Osteoblast (primary cell): ENCODE results near the gene CEACAM18. TPM values are rescaled to one million over a fixed set of nuclear protein-coding genes. Genes with fewer than 3 reads are reported as not detected.

Experiments
- DNase-seq: peaks from one replicate; pipeline ENCODE4 v3.0.0; 2011; ENCODE audit warnings: low spot score, mixed read lengths; ENCODE audit not compliant: insufficient read length; ENCODE audit errors: missing footprints
- H2AFZ ChIP-seq: 2 replicates; pipeline ENCODE4 v1.6.0; 2011; ENCODE audit warnings: mild to moderate bottlenecking, low read length
- H3K27ac ChIP-seq: 2 replicates; pipeline ENCODE4 v1.5.1; 2011; ENCODE audit warnings: mild to moderate bottlenecking, low read depth, low read length, moderate library complexity
- H3K27me3 ChIP-seq: 2 replicates; pipeline ENCODE4 v1.6.0; 2012; ENCODE audit warnings: mild to moderate bottlenecking, control low read depth, inconsistent platforms, low read length, moderate library complexity; ENCODE audit not compliant: insufficient read depth
- H3K36me3 ChIP-seq: 2 replicates; pipeline ENCODE4 v1.5.1; 2011; ENCODE audit warnings: mild to moderate bottlenecking, low read length, control low read depth, moderate library complexity; ENCODE audit not compliant: insufficient read depth
- H3K4me1 ChIP-seq: 2 replicates; pipeline ENCODE4 v1.5.1; 2011; ENCODE audit warnings: mild to moderate bottlenecking, low read length, control low read depth, moderate library complexity; ENCODE audit not compliant: insufficient read depth
- H3K4me2 ChIP-seq: 2 replicates; pipeline ENCODE4 v1.6.0; 2011; ENCODE audit warnings: mild to moderate bottlenecking, low read length; ENCODE audit not compliant: insufficient read depth
- H3K4me3 ChIP-seq: fragments of 200-600 bp; sonication (generic); 3 replicates; pipeline ENCODE4 v1.5.1; 2012; ENCODE audit warnings: mild to moderate bottlenecking, low read length, inconsistent platforms; ENCODE audit not compliant: insufficient read depth
- H3K79me2 ChIP-seq: 2 replicates; pipeline ENCODE4 v1.6.0; 2012; ENCODE audit warnings: mild to moderate bottlenecking, low read length, control low read depth, inconsistent platforms; ENCODE audit not compliant: insufficient read depth
- H3K9me3 ChIP-seq: 2 replicates; pipeline ENCODE4 v1.5.1; 2011; ENCODE audit warnings: low read depth, low read length, control low read depth
- H4K20me1 ChIP-seq: 2 replicates; pipeline ENCODE4 v1.6.0; 2012; ENCODE audit warnings: mild to moderate bottlenecking, low read length, control low read depth; ENCODE audit not compliant: insufficient read depth
- total RNA-seq: library from RNA; depleted of rRNA; stranded (reverse); fragments of >200 nt; gene quantifications from 2 replicates; pipeline ENCODE4 v1.2.3, GENCODE V29; 2012
- TF ChIP-seq, protein P1 (sequence below): IDR thresholded peaks from 2 replicates; pipeline ENCODE4 v1.5.1; 2011; ENCODE audit warnings: mild to moderate bottlenecking, low read depth, low read length, moderate library complexity; ENCODE audit errors: extremely low read depth

CEACAM18 gene
- total RNA-seq, 1 donor: not detected

DNA sequence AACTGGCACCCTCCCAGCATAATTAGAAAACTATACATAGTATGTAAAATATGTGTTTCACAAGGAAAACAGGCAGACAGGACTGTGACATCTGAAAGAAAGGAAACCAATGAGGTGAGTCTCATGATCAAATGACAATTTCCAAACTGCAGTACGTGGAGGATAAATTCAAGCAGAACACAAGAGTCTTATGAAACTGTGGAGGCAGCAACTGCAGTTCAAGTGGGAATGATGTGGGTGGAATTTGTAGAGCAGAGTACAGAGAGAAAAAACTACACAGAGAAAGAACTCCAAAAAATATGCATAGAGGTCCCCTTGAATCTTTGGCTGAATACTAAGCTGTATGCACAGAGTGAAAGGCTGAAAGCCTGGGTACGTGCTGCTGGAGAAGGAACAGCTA lies 43.4 kb downstream of the CEACAM18 start:
- H3K79me2 ChIP-seq: no peaks in the 10 kb centered on the region
- no peak overlapping the region for H3K4me3 ChIP-seq
- H3K4me1 ChIP-seq: no peaks in the 10 kb centered on the region
- H4K20me1 ChIP-seq: no peaks in the 10 kb centered on the region
- H3K36me3 ChIP-seq: no peaks in the 10 kb centered on the region
- H3K9me3 ChIP-seq: no peaks in the 10 kb centered on the region
- H3K4me2 ChIP-seq: no peak overlapping the region
- no peak for DNase-seq
- no peak overlapping the region for H2AFZ ChIP-seq
- H3K27me3 ChIP-seq: no peaks in the 10 kb centered on the region
- no peak overlapping the region for H3K27ac ChIP-seq
- TF ChIP-seq, protein P1, sequence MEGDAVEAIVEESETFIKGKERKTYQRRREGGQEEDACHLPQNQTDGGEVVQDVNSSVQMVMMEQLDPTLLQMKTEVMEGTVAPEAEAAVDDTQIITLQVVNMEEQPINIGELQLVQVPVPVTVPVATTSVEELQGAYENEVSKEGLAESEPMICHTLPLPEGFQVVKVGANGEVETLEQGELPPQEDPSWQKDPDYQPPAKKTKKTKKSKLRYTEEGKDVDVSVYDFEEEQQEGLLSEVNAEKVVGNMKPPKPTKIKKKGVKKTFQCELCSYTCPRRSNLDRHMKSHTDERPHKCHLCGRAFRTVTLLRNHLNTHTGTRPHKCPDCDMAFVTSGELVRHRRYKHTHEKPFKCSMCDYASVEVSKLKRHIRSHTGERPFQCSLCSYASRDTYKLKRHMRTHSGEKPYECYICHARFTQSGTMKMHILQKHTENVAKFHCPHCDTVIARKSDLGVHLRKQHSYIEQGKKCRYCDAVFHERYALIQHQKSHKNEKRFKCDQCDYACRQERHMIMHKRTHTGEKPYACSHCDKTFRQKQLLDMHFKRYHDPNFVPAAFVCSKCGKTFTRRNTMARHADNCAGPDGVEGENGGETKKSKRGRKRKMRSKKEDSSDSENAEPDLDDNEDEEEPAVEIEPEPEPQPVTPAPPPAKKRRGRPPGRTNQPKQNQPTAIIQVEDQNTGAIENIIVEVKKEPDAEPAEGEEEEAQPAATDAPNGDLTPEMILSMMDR: no peak

DNA sequence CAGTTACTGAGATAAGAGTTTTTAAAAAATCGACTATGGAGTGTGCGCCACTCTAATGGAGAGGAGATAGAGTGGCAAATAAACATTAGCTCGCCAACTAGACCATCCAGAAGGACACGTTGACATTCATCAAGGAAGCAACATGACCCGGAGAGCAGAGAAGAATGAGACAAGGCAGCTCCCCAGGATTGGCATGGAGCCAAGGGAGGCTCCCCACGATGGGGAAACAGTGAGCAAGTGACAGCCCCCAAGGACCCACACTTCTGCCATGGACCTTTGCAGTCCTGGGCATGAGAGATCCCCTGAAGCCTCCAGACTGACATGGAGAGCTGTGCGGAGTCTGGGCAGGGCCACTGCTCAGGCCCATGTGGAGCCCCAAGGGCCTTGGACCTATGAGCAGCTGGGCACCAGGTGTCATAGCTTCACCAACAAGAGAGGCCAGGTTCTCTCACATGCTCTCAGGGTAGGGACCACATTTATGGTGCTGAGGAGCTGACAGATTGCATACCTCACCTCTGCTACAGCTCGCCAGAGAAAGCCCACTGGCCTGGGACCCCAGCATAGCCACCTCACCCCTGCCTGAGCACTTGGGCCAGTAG lies 46.4 kb downstream of the CEACAM18 start:
- Histone ChIP-seq H3K36me3 (no peaks in the 10 kb centered on the region), H3K4me2 (no peak overlapping the region), H3K9me3 (no peaks in the 10 kb centered on the region), H4K20me1 (no peaks in the 10 kb centered on the region), H3K27ac (no peak overlapping the region), H3K27me3 (no peaks in the 10 kb centered on the region), H3K4me1 (no peaks in the 10 kb centered on the region), H3K4me3 (no peak overlapping the region), H3K79me2 (no peaks in the 10 kb centered on the region), H2AFZ (no peak overlapping the region)
- TF ChIP-seq, protein P1: no peak
- peak; percentile 1 for DNase-seq

DNA sequence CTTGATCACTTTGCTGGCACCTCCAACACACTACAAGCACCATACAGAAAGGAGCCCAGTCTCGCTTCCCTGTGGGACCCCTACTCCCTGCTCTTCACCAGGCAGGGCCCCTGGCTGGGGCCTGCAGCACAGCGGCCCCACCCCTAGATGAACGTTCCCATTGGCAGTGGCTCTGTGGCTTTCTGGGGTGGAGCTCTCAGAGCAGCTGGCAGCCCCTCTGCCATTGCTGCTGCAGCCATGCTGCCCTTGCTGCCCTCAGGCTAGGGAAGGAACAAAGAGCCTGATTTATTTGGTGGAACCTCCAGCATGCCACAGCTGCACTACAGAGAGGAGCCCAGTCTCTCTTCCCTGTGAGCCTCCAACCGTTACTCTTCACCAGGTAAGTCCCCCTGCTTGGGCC lies 47.3 kb downstream of the CEACAM18 start:
- Histone ChIP-seq H3K4me1 (no peaks in the 10 kb centered on the region), H3K4me3 (no peak overlapping the region), H3K79me2 (no peaks in the 10 kb centered on the region), H3K27ac (no peak overlapping the region), H3K9me3 (no peaks in the 10 kb centered on the region), H4K20me1 (no peaks in the 10 kb centered on the region), H3K36me3 (no peaks in the 10 kb centered on the region), H3K27me3 (no peaks in the 10 kb centered on the region), H2AFZ (no peak overlapping the region), H3K4me2 (no peak overlapping the region)
- no peak for DNase-seq
- TF ChIP-seq, protein P1: no peak

DNA sequence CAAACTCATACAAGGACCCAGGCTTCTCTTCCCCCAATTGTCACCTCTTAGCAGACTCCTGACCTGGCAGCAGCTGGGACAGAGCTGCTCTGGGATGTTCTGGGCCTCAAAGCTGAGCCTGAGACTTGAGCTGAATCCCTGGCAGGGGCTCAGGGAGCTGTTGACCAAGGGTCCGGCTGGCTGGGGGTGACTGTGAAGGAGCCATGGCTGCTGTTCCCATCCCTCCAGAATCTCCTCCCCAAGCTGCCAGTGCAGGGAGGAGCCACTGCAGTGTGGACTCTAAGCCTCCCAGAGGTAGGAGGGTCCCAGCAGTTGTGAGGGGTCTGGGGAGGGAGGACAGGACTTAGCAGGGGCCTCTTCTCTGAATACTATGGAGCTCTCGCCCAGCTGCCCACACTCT lies 51.0 kb downstream of the CEACAM18 start:
- Histone ChIP-seq H2AFZ (no peak overlapping the region), H3K4me3 (no peak overlapping the region), H3K4me2 (no peak overlapping the region), H3K79me2 (no peaks in the 10 kb centered on the region), H3K4me1 (no peaks in the 10 kb centered on the region), H3K27ac (no peak overlapping the region), H3K27me3 (peaks cover 9% of the 10 kb centered on the region), H3K36me3 (no peaks in the 10 kb centered on the region), H3K9me3 (no peaks in the 10 kb centered on the region), H4K20me1 (no peaks in the 10 kb centered on the region)
- DNase-seq: no peak
- TF ChIP-seq, protein P1: no peak
